AG04450 (cell line): ENCODE results near the gene FOXO3. TPM values are rescaled to one million over a fixed set of nuclear protein-coding genes. Genes with fewer than 3 reads are reported as not detected.

Experiments used
- CTCF ChIA-PET: fragments of 300-600, 350-600 bp; formaldehyde crosslinking; extraction: SDS; loops from one replicate; lab custom pipeline; 2022; ENCODE audit warnings: antibody characterized with exemption, inconsistent platforms; lab: Charles Lee
- POLR2A ChIA-PET: fragments of 350-600 bp; formaldehyde crosslinking; extraction: SDS; loops from one replicate; lab custom pipeline; 2021; ENCODE audit warnings: antibody characterized with exemption, inconsistent platforms; lab: Yijun Ruan, JAX
- DNase-seq: peaks from one replicate; pipeline ENCODE4 v3.0.0-alpha.2; 2011; ENCODE audit warnings: low read depth, low spot score
- H3K27ac ChIP-seq: one replicate; pipeline ENCODE4 v1.5.1; 2012; ENCODE audit warnings: low read depth, low read length, control low read depth
- H3K27me3 ChIP-seq: one replicate; pipeline ENCODE4 v1.6.0; 2012; ENCODE audit warnings: low read length; ENCODE audit not compliant: control insufficient read depth, insufficient read depth
- H3K4me3 ChIP-seq: 2 replicates; pipeline ENCODE4 v1.5.1; 2011; ENCODE audit warnings: mild to moderate bottlenecking, low read depth, low read length, control low read depth
- H3K9me3 ChIP-seq: 2 replicates; pipeline ENCODE4 v1.5.1; 2012; ENCODE audit warnings: low read length; ENCODE audit not compliant: control insufficient read depth, insufficient read depth
- CTCF ChIP-seq: IDR thresholded peaks from 2 replicates; pipeline ENCODE4 v1.5.1; 2011; ENCODE audit warnings: low read depth, low read length, control low read depth, inconsistent platforms
- polyA plus RNA-seq: library from polyadenylated mRNA; depleted of rRNA; stranded (reverse); fragments of >200 nt; gene quantifications from 2 replicates; pipeline ENCODE4 v1.2.3, GENCODE V29; 2011

The FOXO3 gene
- polyA plus RNA-seq, 1 experiment = 32.7 TPM

GRCh38 chr6:108576709-108577108 is 16.0 kb downstream of the FOXO3 start:
- POLR2A ChIA-PET = interaction anchor here (0.9 kb wide), 1 partner anchor 16 kb away, joined by 3 read pairs; the partner anchor contains the start of gene FOXO3
- DNase-seq = no peak
- CTCF ChIA-PET = interaction anchor here (0.5 to 0.7 kb wide), 2 partner anchors 12 to 337 kb away, joined by 3 to 4 read pairs; no protein-coding TSS in a partner anchor
- no peak overlapping the region for H3K4me3 ChIP-seq
- H3K27me3 ChIP-seq = no peaks in the 10 kb centered on the region
- no peak overlapping the region for H3K27ac ChIP-seq
- TF ChIP-seq CTCF = no peak
- no peaks in the 10 kb centered on the region for H3K9me3 ChIP-seq

GRCh38 chr6:108578166-108578565 is 17.4 kb downstream of the FOXO3 start:
- no peak for TF ChIP-seq CTCF
- H3K9me3 ChIP-seq = no peaks in the 10 kb centered on the region
- POLR2A ChIA-PET = interaction anchor here (1.0 kb wide), 1 partner anchor 18 kb away, joined by 3 read pairs; the partner anchor contains the start of gene FOXO3
- H3K27ac ChIP-seq = no peak overlapping the region
- H3K27me3 ChIP-seq = no peaks in the 10 kb centered on the region
- no peak for DNase-seq
- CTCF ChIA-PET = no interaction called here
- H3K4me3 ChIP-seq = no peak overlapping the region

- no peak for TF ChIP-seq CTCF
- H3K4me3 ChIP-seq = no peak overlapping the region
- CTCF ChIA-PET = no interaction called here
- H3K27ac ChIP-seq = peak overlapping the region; percentile 58
- POLR2A ChIA-PET = interaction anchor here (0.9 kb wide), 1 partner anchor 17 kb away, joined by 4 read pairs; no protein-coding TSS in a partner anchor
- DNase-seq = no peak
- H3K27me3 ChIP-seq = no peaks in the 10 kb centered on the region
- no peaks in the 10 kb centered on the region for H3K9me3 ChIP-seq
Measured at GRCh38 chr6:108578595-108579327, 18.0 kb downstream of the FOXO3 start.

- TF ChIP-seq CTCF = no peak
- peak overlapping the region; percentile 34 for H3K27ac ChIP-seq
- no peak overlapping the region for H3K4me3 ChIP-seq
- no peaks in the 10 kb centered on the region for H3K9me3 ChIP-seq
- CTCF ChIA-PET = interaction anchor here (0.7 kb wide), 1 partner anchor 38 kb away, joined by 3 read pairs; no protein-coding TSS in a partner anchor
- H3K27me3 ChIP-seq = no peaks in the 10 kb centered on the region
- DNase-seq = no peak
- POLR2A ChIA-PET = interaction anchor here (0.9 kb wide), 1 partner anchor 17 kb away, joined by 4 read pairs; no protein-coding TSS in a partner anchor
Measured at GRCh38 chr6:108579328-108579721, 18.6 kb downstream of the FOXO3 start.

- ChIA-PET CTCF (interaction anchor here (0.8 kb wide), 1 partner anchor 18 kb away, joined by 3 read pairs; no protein-coding TSS in a partner anchor), POLR2A (no interaction called here)
- Histone ChIP-seq H3K4me3 (peak overlapping the region; percentile 47), H3K9me3 (no peaks in the 10 kb centered on the region), H3K27me3 (no peaks in the 10 kb centered on the region), H3K27ac (peak overlapping the region; percentile 62)
- no peak for TF ChIP-seq CTCF
- no peak for DNase-seq
Measured at GRCh38 chr6:108580646-108581045, 19.9 kb downstream of the FOXO3 start.
